Astrocyte (in vitro differentiated cells and primary cell): Measurements from ENCODE around the gene HOXD9. TPM values are rescaled to one million over a fixed set of nuclear protein-coding genes. Genes with fewer than 3 reads are reported as not detected.

ENCODE experiments used
- DNase-seq: peaks from one replicate; pipeline ENCODE4 v3.0.0-alpha.2; 2010; ENCODE audit warnings: low read depth
- FAIRE-seq: peaks from 2 replicates; lab custom pipeline; 2011; peaks lifted over from hg19 to GRCh38; lab: Jason Lieb, UNC
- H2AFZ ChIP-seq: 2 replicates; pipeline ENCODE4 v1.6.0; 2012; ENCODE audit warnings: low read depth, low read length, inconsistent platforms
- H3K27ac ChIP-seq: 2 replicates; pipeline ENCODE4 v1.5.1; 2011; ENCODE audit warnings: low read depth, low read length, inconsistent platforms
- H3K27me3 ChIP-seq: 2 replicates; pipeline ENCODE4 v1.6.0; 2011; ENCODE audit warnings: low read length, inconsistent platforms; ENCODE audit not compliant: insufficient read depth
- H3K36me3 ChIP-seq: 2 replicates; pipeline ENCODE4 v1.5.1; 2011; ENCODE audit warnings: low read length, inconsistent platforms; ENCODE audit not compliant: insufficient read depth
- H3K4me1 ChIP-seq: 2 replicates; pipeline ENCODE4 v1.5.1; 2011; ENCODE audit warnings: low read length, inconsistent platforms; ENCODE audit not compliant: insufficient read depth
- H3K4me2 ChIP-seq: 2 replicates; pipeline ENCODE4 v1.6.0; 2012; ENCODE audit warnings: low read length, inconsistent platforms
- H3K4me3 ChIP-seq: 2 replicates; pipeline ENCODE4 v1.5.1; 2011; ENCODE audit warnings: low read depth, mild to moderate bottlenecking, low read length, inconsistent platforms; ENCODE audit not compliant: insufficient read depth
- H3K79me2 ChIP-seq: 2 replicates; pipeline ENCODE4 v1.6.0; 2012; ENCODE audit warnings: mild to moderate bottlenecking, low read length, inconsistent platforms; ENCODE audit not compliant: insufficient read depth
- H3K9ac ChIP-seq: 2 replicates; pipeline ENCODE4 v1.6.0; 2012; ENCODE audit warnings: mild to moderate bottlenecking, low read length, inconsistent platforms
- H3K9me3 ChIP-seq: 2 replicates; pipeline ENCODE4 v1.5.1; 2012; ENCODE audit warnings: low read depth, mild to moderate bottlenecking, low read length, inconsistent platforms; ENCODE audit not compliant: insufficient read depth
- H4K20me1 ChIP-seq: 2 replicates; pipeline ENCODE4 v1.6.0; 2012; ENCODE audit warnings: low read length, inconsistent platforms; ENCODE audit not compliant: insufficient read depth
- H3K27ac Mint-ChIP-seq: one replicate; pipeline ENCODE4 v1.8.0; 2021; ENCODE audit warnings: mild to moderate bottlenecking, mixed read lengths; ENCODE audit not compliant: unreplicated experiment
- H3K27me3 Mint-ChIP-seq: one replicate; pipeline ENCODE4 v1.8.0; 2021; ENCODE audit warnings: low read depth, mixed read lengths; ENCODE audit not compliant: unreplicated experiment
- H3K36me3 Mint-ChIP-seq: one replicate; pipeline ENCODE4 v1.8.0; 2021; ENCODE audit warnings: low read depth, mixed read lengths; ENCODE audit not compliant: unreplicated experiment
- H3K4me1 Mint-ChIP-seq: one replicate; pipeline ENCODE4 v1.8.0; 2021; ENCODE audit warnings: low read depth, mixed read lengths; ENCODE audit not compliant: unreplicated experiment
- H3K4me3 Mint-ChIP-seq: one replicate; pipeline ENCODE4 v1.8.0; 2021; ENCODE audit warnings: mild to moderate bottlenecking, moderate library complexity, mixed read lengths; ENCODE audit not compliant: unreplicated experiment
- H3K9me3 Mint-ChIP-seq: one replicate; pipeline ENCODE4 v1.8.0; 2021; ENCODE audit warnings: mild to moderate bottlenecking, mixed read lengths; ENCODE audit not compliant: unreplicated experiment
- EZH2 ChIP-seq: IDR thresholded peaks from 2 replicates; pipeline ENCODE4 v1.6.1; 2012; ENCODE audit warnings: mild to moderate bottlenecking, low read length, inconsistent platforms; ENCODE audit not compliant: insufficient read depth
- total RNA-seq: library from RNA; stranded (reverse); gene quantifications from 2 replicates; pipeline ENCODE4 v1.2.1, GENCODE V29; 2021
- TF ChIP-seq, protein P1 (sequence below): IDR thresholded peaks from 2 replicates; pipeline ENCODE4 v1.5.1; 2011; ENCODE audit warnings: low read depth, mild to moderate bottlenecking, inconsistent platforms, low read length, moderate library complexity; ENCODE audit not compliant: insufficient read depth

Gene HOXD9
- total RNA-seq, 1 donor from 2014 or later = not detected

DNA sequence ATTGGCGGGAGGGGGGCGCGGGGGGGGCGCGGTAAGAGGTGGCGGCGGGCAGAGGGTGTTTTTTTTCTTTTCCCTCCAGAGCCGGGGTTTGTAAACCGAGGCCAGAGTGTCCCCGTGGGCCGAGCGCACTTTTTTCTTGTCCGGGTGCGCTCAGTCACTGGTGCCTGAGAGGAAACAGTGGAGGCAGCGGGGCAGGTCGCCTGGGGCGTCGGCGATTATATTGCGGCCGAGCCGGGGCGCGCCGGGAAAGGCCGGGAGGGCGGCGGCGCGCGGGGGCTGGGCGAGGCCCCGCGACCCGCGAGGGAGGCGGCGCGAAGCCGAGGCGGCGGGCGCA, 7.3 kb downstream of the HOXD9 start:
- DNase-seq = no peak
- H3K9ac ChIP-seq = no peak overlapping the region
- peaks cover 83% of the 10 kb centered on the region for H3K27me3 Mint-ChIP-seq
- H3K4me1 ChIP-seq = no peaks in the 10 kb centered on the region
- peaks cover 3% of the 10 kb centered on the region for H3K4me1 Mint-ChIP-seq
- H3K9me3 Mint-ChIP-seq = peaks cover 16% of the 10 kb centered on the region
- H2AFZ ChIP-seq = no peak overlapping the region
- H3K27ac ChIP-seq = no peak overlapping the region
- TF ChIP-seq, protein P1, sequence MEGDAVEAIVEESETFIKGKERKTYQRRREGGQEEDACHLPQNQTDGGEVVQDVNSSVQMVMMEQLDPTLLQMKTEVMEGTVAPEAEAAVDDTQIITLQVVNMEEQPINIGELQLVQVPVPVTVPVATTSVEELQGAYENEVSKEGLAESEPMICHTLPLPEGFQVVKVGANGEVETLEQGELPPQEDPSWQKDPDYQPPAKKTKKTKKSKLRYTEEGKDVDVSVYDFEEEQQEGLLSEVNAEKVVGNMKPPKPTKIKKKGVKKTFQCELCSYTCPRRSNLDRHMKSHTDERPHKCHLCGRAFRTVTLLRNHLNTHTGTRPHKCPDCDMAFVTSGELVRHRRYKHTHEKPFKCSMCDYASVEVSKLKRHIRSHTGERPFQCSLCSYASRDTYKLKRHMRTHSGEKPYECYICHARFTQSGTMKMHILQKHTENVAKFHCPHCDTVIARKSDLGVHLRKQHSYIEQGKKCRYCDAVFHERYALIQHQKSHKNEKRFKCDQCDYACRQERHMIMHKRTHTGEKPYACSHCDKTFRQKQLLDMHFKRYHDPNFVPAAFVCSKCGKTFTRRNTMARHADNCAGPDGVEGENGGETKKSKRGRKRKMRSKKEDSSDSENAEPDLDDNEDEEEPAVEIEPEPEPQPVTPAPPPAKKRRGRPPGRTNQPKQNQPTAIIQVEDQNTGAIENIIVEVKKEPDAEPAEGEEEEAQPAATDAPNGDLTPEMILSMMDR = no peak
- peak; percentile 12 for TF ChIP-seq EZH2
- peak overlapping the region; percentile 27 for H3K4me3 Mint-ChIP-seq
- peak overlapping the region; percentile 72 for H3K4me2 ChIP-seq
- H3K27ac Mint-ChIP-seq = no peak overlapping the region
- H3K4me3 ChIP-seq = no peak overlapping the region
- no peaks in the 10 kb centered on the region for H4K20me1 ChIP-seq
- peaks cover 91% of the 10 kb centered on the region for H3K27me3 ChIP-seq
- H3K9me3 ChIP-seq = no peaks in the 10 kb centered on the region
- FAIRE-seq = no peak
- no peaks in the 10 kb centered on the region for H3K79me2 ChIP-seq
- no peaks in the 10 kb centered on the region for H3K36me3 Mint-ChIP-seq
- no peaks in the 10 kb centered on the region for H3K36me3 ChIP-seq

DNA sequence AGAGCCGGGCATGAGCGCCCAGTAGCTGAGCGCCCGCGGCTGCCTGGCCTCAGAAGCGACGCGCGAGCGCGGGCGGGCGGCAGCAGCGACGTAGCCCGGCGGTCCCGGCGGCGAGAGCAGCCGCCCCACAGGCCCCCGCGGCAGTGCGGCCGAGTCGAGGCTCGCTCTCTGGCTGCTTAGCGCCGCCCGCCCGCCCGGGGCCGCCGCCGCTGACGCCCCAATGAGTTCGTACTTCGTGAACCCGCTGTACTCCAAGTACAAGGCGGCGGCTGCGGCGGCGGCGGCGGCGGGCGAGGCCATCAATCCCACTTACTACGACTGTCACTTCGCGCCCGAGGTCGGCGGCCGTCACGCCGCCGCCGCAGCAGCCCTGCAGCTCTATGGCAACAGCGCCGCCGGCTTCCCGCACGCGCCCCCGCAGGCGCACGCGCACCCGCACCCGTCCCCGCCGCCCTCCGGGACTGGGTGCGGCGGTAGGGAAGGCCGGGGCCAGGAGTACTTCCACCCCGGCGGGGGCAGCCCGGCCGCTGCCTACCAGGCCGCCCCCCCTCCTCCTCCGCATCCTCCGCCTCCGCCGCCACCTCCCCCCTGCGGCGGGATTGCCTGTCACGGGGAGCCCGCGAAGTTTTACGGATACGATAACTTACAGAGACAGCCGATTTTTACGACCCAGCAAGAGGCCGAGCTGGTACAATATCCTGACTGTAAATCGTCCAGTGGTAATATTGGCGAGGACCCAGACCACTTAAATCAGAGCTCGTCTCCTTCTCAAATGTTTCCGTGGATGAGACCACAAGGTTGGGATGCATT, 7.8 kb downstream of the HOXD9 start:
- no peak overlapping the region for H3K4me3 ChIP-seq
- FAIRE-seq = no peak
- no peak for DNase-seq
- H3K27me3 ChIP-seq = peaks cover 90% of the 10 kb centered on the region
- H4K20me1 ChIP-seq = no peaks in the 10 kb centered on the region
- no peaks in the 10 kb centered on the region for H3K4me1 ChIP-seq
- Mint-ChIP-seq H3K27ac (peak overlapping the region; percentile 68), H3K4me1 (peaks cover 3% of the 10 kb centered on the region), H3K27me3 (peaks cover 83% of the 10 kb centered on the region), H3K4me3 (peak overlapping the region; percentile 17), H3K9me3 (peaks cover 22% of the 10 kb centered on the region), H3K36me3 (no peaks in the 10 kb centered on the region)
- TF ChIP-seq, protein P1 = no peak
- TF ChIP-seq EZH2 = peak; percentile 92
- H3K4me2 ChIP-seq = peak overlapping the region; percentile 72
- H2AFZ ChIP-seq = no peak overlapping the region
- no peak overlapping the region for H3K27ac ChIP-seq
- no peaks in the 10 kb centered on the region for H3K9me3 ChIP-seq
- no peaks in the 10 kb centered on the region for H3K36me3 ChIP-seq
- H3K79me2 ChIP-seq = no peaks in the 10 kb centered on the region
- H3K9ac ChIP-seq = no peak overlapping the region
